Hepatocyte (in vitro differentiated cells): Measurements from ENCODE around the gene PDE6C. TPM values are rescaled to one million over a fixed set of nuclear protein-coding genes. Genes with fewer than 3 reads are reported as not detected.
A peak's percentile ranks its signal among the peaks of the same experiment; 100 is the strongest.

ENCODE experiments used
- DNase-seq: peaks from one replicate; pipeline ENCODE4 v3.0.0-alpha.2; 2016; ENCODE audit warnings: low spot score
- H2AFZ ChIP-seq: fragments of 200-600 bp; sonication (generic); 2 replicates; pipeline ENCODE4 v1.6.0; 2016; ENCODE audit warnings: antibody characterized with exemption, mild to moderate bottlenecking
- H3K27ac ChIP-seq: fragments of 200-600 bp; sonication (generic); 2 replicates; pipeline ENCODE4 v1.5.1; 2016; ENCODE audit warnings: mild to moderate bottlenecking
- H3K27me3 ChIP-seq: fragments of 200-600 bp; sonication (generic); 2 replicates; pipeline ENCODE4 v1.6.1; 2016
- H3K36me3 ChIP-seq: fragments of 200-600 bp; sonication (generic); replicated peaks from 2 replicates; pipeline ENCODE4 v1.5.1; 2016; ENCODE audit warnings: low read depth; ENCODE audit not compliant: insufficient read depth
- H3K4me1 ChIP-seq: fragments of 200-600 bp; sonication (generic); 2 replicates; pipeline ENCODE4 v1.5.1; 2016; ENCODE audit warnings: mild to moderate bottlenecking, moderate library complexity; ENCODE audit not compliant: insufficient read depth
- H3K4me2 ChIP-seq: fragments of 200-600 bp; sonication (generic); 2 replicates; pipeline ENCODE4 v1.6.0; 2016
- H3K4me3 ChIP-seq: fragments of 200-600 bp; sonication (generic); 2 replicates; pipeline ENCODE4 v1.5.1; 2016; ENCODE audit warnings: mild to moderate bottlenecking
- H3K79me2 ChIP-seq: fragments of 200-600 bp; sonication (generic); 2 replicates; pipeline ENCODE4 v1.6.0; 2017; ENCODE audit warnings: mild to moderate bottlenecking
- H3K9me2 ChIP-seq: fragments of 200-600 bp; sonication (generic); replicated peaks from 2 replicates; pipeline ENCODE4 v1.6.0; 2017; ENCODE audit warnings: mild to moderate bottlenecking; ENCODE audit not compliant: insufficient read depth
- H3K9me3 ChIP-seq: fragments of 200-600 bp; sonication (generic); 2 replicates; pipeline ENCODE4 v1.5.1; 2016; ENCODE audit warnings: low read depth, mild to moderate bottlenecking
- H4K20me1 ChIP-seq: fragments of 200-600 bp; sonication (generic); 2 replicates; pipeline ENCODE4 v1.6.0; 2016; ENCODE audit warnings: mild to moderate bottlenecking; ENCODE audit not compliant: insufficient read depth, poor library complexity, severe bottlenecking
- EZH2 ChIP-seq: fragments of 200-600 bp; sonication (generic); IDR thresholded peaks from 2 replicates; pipeline ENCODE4 v1.6.1; 2016; ENCODE audit warnings: antibody characterized with exemption, mild to moderate bottlenecking, borderline replicate concordance
- EZH2phosphoT487 ChIP-seq: fragments of 200-600 bp; sonication (generic); IDR thresholded peaks from one replicate; pipeline ENCODE4 v1.6.1; 2018; ENCODE audit warnings: antibody characterized with exemption, mild to moderate bottlenecking, low read depth, moderate library complexity; ENCODE audit not compliant: unreplicated experiment, severe bottlenecking
- WGBS: methylation state at CpG from one replicate; pipeline ENCODE4 v1.1.6; 2016; ENCODE audit warnings: low lambda C conversion rate; ENCODE audit errors: missing lambda C conversion rate; 5-methylcytosine and 5-hydroxymethylcytosine counted together
- polyA plus RNA-seq: library from polyadenylated mRNA; unstranded; fragments of >200 nt; fragmentation: Nextera tagmentation; extraction: Ambion mirVana; gene quantifications from 2 replicates; pipeline ENCODE4 v1.2.1, GENCODE V29; 2016
- total RNA-seq: library from RNA; depleted of rRNA; stranded (reverse); fragments of >200 nt; gene quantifications from 2 replicates; pipeline ENCODE4 v1.2.3, GENCODE V29; 2014
- TF ChIP-seq, protein P1 (sequence below): fragments of 200-600 bp; sonication (generic); IDR thresholded peaks from 2 replicates; pipeline ENCODE4 v1.5.1; 2016; ENCODE audit warnings: antibody characterized with exemption, mild to moderate bottlenecking; ENCODE audit not compliant: poor library complexity

Gene PDE6C
- total and polyA plus RNA-seq, 2 experiments from 2014 or later: 0.07 to 0.15 TPM

- peaks cover 12% of the 10 kb centered on the region for H3K4me1 ChIP-seq
- no peaks in the 10 kb centered on the region for H3K9me3 ChIP-seq
- peak overlapping the region; percentile 53 for H2AFZ ChIP-seq
- peaks cover 16% of the 10 kb centered on the region for H3K27me3 ChIP-seq
- H4K20me1 ChIP-seq: no peaks in the 10 kb centered on the region
- H3K27ac ChIP-seq: no peak overlapping the region
- no peaks in the 10 kb centered on the region for H3K36me3 ChIP-seq
- peak overlapping the region; percentile 96 for H3K4me2 ChIP-seq
- no peaks in the 10 kb centered on the region for H3K79me2 ChIP-seq
- WGBS: 31% methylated on average over 25 of the region's 60 CpGs
- no peaks in the 10 kb centered on the region for H3K9me2 ChIP-seq
- DNase-seq: peak; percentile 73
- TF ChIP-seq EZH2 (no peak), EZH2phosphoT487 (no peak)
- TF ChIP-seq, protein P1, sequence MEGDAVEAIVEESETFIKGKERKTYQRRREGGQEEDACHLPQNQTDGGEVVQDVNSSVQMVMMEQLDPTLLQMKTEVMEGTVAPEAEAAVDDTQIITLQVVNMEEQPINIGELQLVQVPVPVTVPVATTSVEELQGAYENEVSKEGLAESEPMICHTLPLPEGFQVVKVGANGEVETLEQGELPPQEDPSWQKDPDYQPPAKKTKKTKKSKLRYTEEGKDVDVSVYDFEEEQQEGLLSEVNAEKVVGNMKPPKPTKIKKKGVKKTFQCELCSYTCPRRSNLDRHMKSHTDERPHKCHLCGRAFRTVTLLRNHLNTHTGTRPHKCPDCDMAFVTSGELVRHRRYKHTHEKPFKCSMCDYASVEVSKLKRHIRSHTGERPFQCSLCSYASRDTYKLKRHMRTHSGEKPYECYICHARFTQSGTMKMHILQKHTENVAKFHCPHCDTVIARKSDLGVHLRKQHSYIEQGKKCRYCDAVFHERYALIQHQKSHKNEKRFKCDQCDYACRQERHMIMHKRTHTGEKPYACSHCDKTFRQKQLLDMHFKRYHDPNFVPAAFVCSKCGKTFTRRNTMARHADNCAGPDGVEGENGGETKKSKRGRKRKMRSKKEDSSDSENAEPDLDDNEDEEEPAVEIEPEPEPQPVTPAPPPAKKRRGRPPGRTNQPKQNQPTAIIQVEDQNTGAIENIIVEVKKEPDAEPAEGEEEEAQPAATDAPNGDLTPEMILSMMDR: no peak
- H3K4me3 ChIP-seq: peak overlapping the region; percentile 58
Measured at GRCh38 chr10:93600446-93601145, 11.7 kb upstream of the PDE6C start.

DNA sequence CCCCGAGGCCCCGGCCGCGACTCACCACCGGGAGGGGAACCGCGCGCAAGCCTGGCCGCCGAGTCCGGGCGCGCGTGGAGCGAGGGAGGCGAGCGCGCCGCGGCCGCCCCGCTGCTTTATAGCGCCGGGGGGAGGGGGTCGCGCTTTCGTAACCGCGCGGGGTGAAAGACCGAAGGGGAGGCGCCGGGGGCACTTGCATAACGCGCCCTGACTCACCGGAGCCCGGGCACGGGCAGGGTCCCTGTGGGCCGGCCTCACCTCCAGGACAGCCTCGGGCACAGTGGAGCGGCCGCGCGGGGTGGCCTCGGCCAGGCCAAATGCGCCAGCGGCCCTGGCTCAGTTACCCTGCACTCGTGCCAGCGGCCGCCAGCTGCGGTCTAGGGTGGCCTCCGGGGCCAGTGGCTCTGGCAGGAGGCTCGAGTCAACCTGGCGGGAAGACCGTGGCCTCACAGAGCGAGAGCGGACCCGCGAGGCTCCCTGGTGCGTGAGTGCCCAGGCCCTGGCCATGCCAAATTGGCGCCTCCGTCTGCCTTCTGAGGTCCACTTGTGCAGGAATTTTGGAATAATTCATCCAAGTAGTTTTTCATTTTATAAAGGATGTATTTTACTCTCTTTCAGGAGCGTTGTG, 11.1 kb upstream of the PDE6C start, which contains the start of gene RBP4:
Gene RBP4 (minus strand): TSS at position 90 of the 628 bp plus-strand sequence. CDS start 207 bp downstream, outside the sequence.
- H3K9me2 ChIP-seq: no peaks in the 10 kb centered on the region
- H3K4me2 ChIP-seq: peak within 1 kb of the TSS; percentile 96
- peak within 1 kb of the TSS; percentile 53 for H2AFZ ChIP-seq
- peak within 1 kb of the TSS; percentile 58 for H3K4me3 ChIP-seq
- peak; percentile 83 for DNase-seq
- no peaks in the 10 kb centered on the region for H3K36me3 ChIP-seq
- H3K27me3 ChIP-seq: peaks cover 16% of the 10 kb centered on the region
- H3K9me3 ChIP-seq: no peaks in the 10 kb centered on the region
- TF ChIP-seq, protein P1: no peak
- TF ChIP-seq EZH2: peak; percentile 64
- H3K27ac ChIP-seq: peak within 1 kb of the TSS; percentile 73
- H3K4me1 ChIP-seq: peaks cover 12% of the 10 kb centered on the region
- H4K20me1 ChIP-seq: no peaks in the 10 kb centered on the region
- WGBS: 4% methylated on average over 17 of the region's 63 CpGs
- no peaks in the 10 kb centered on the region for H3K79me2 ChIP-seq

DNA sequence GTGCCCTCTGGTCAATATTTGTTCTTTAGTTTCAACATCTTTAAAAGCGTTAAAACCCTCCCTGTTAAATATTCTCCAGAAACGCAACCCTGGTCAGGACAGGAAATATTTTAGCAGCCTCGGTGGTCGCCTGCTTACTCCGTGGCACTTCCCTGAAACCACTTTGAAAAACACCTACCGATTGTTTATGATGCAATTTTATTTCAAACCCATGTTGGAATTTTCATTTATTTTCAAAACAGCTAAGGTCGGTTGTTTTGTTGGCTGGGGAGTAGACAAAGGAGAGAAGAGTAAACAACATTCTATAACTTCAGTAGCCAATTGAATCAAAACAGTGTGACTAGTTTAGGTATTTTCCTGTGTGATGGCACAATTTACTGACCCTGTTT, 10.6 kb upstream of the PDE6C start:
- peaks cover 16% of the 10 kb centered on the region for H3K27me3 ChIP-seq
- peak overlapping the region; percentile 53 for H2AFZ ChIP-seq
- H3K9me3 ChIP-seq: no peaks in the 10 kb centered on the region
- WGBS: 18% methylated on average over 7 of the region's 7 CpGs
- peak overlapping the region; percentile 73 for H3K27ac ChIP-seq
- H3K4me3 ChIP-seq: peak overlapping the region; percentile 58
- H3K4me2 ChIP-seq: peak overlapping the region; percentile 96
- TF ChIP-seq, protein P1: no peak
- TF ChIP-seq EZH2 (no peak), EZH2phosphoT487 (no peak)
- H3K4me1 ChIP-seq: peaks cover 12% of the 10 kb centered on the region
- no peaks in the 10 kb centered on the region for H3K36me3 ChIP-seq
- H4K20me1 ChIP-seq: no peaks in the 10 kb centered on the region
- DNase-seq: no peak
- H3K79me2 ChIP-seq: no peaks in the 10 kb centered on the region
- no peaks in the 10 kb centered on the region for H3K9me2 ChIP-seq
